Neutrophil (primary cell): ENCODE measurements around the gene STXBP2.
A peak's percentile ranks its signal among the peaks of the same experiment; 100 is the strongest.

ENCODE experiments used
- H3K27ac ChIP-seq: fragments of 200-600 bp; sonication (generic); 2 replicates; pipeline ENCODE4 v1.5.1; 2016; ENCODE audit warnings: mild to moderate bottlenecking, moderate library complexity
- H3K27me3 ChIP-seq: fragments of 200-600 bp; sonication (generic); 2 replicates; pipeline ENCODE4 v1.6.0; 2016; ENCODE audit warnings: mild to moderate bottlenecking
- H3K36me3 ChIP-seq: fragments of 200-600 bp; sonication (generic); 2 replicates; pipeline ENCODE4 v1.5.1; 2017
- H3K4me1 ChIP-seq, 2 experiments: fragments of 200-600 bp in 1 of 2; sonication (generic) in 1 of 2; 1 replicate in 1 of 2; 2 replicates in 1 of 2; pipeline versions ENCODE4 v1.5.1 to v1.6.1; 2013 to 2016; ENCODE audit warnings: low read depth in 1 of 2, low read length in 1 of 2, mild to moderate bottlenecking in 1 of 2, moderate library complexity in 1 of 2; ENCODE audit not compliant: control insufficient read depth in 1 of 2, insufficient read depth in 1 of 2
- H3K4me3 ChIP-seq, 2 experiments: fragments of 200-600 bp in 1 of 2; sonication (generic) in 1 of 2; 1 replicate in 1 of 2; 2 replicates in 1 of 2; pipeline ENCODE4 v1.5.1; 2013 to 2016; ENCODE audit warnings: low read depth in 1 of 2, low read length in 1 of 2, mild to moderate bottlenecking in 1 of 2, moderate library complexity in 1 of 2
- H3K9me3 ChIP-seq: fragments of 200-600 bp; sonication (generic); 2 replicates; pipeline ENCODE4 v1.5.1; 2016
- CTCF ChIP-seq: fragments of 200-600 bp; sonication (generic); IDR thresholded peaks from 2 replicates; pipeline ENCODE4 v1.5.1; 2016; ENCODE audit warnings: antibody characterized with exemption

STXBP2 gene

GRCh38 chr19:7687177-7687576, 50.3 kb downstream of the STXBP2 start:
- Histone ChIP-seq H3K27ac (peak overlapping the region; percentile 16), H3K27me3 (peaks cover 5% of the 10 kb centered on the region), H3K4me3 (no peak overlapping the region), H3K9me3 (no peaks in the 10 kb centered on the region), H3K4me1 (peaks cover 5 to 11% of the 10 kb centered on the region in 2 experiments), H3K36me3 (peaks cover 36% of the 10 kb centered on the region)
- TF ChIP-seq CTCF: no peak

DNA sequence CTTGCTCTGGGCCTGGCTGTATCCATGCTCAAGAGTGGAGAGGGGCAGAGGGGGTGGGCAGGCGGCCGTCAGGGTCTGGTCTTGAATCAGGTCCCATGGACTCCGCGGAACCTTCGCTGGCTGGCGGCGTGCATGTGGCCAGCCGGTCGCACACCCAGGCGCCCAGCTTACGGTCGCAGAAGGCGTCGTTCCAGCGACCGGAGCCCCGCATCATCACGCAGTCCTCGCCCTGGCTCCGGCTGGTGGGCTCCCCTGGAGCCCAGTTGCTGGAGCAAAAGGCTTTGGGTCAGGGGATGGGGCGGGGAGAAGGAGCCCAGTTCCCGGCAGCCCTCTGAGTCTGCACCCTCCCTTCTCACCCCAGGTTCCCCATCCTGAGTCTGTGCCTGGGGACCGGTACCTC, 52.3 kb downstream of the STXBP2 start:
- TF ChIP-seq CTCF: no peak
- Histone ChIP-seq H3K27me3 (peaks cover 5% of the 10 kb centered on the region), H3K9me3 (no peaks in the 10 kb centered on the region), H3K4me1 (peaks cover 0 to 4% of the 10 kb centered on the region in 2 experiments), H3K4me3 (peak overlapping the region; percentile 36 to 41), H3K36me3 (peaks cover 16% of the 10 kb centered on the region), H3K27ac (no peak overlapping the region)

DNA sequence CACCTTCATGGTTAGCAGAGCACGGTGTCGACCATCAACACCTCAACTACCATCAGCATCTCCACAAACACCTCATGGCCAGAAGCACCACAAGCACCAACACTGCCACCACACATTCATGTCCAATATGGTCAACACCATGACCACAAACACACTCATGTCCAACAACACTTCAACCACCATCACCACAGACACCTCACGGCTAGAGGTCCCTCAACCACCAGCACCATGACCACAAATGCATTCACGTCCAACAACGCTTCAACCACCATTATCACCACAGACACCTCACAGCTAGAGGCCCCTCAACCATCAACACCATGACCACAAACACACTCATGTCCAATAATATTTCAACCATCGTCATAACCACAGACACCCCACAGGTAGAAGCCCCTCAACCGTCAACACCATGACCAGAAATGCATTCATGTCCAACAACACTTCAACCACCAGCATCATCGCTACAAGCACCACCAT, 53.9 kb downstream of the STXBP2 start:
- Histone ChIP-seq H3K36me3 (peaks cover 2% of the 10 kb centered on the region), H3K4me3 (no peak overlapping the region), H3K4me1 (peaks cover 0 to 4% of the 10 kb centered on the region in 2 experiments), H3K27me3 (peaks cover 5% of the 10 kb centered on the region), H3K9me3 (no peaks in the 10 kb centered on the region), H3K27ac (no peak overlapping the region)
- TF ChIP-seq CTCF: no peak

DNA sequence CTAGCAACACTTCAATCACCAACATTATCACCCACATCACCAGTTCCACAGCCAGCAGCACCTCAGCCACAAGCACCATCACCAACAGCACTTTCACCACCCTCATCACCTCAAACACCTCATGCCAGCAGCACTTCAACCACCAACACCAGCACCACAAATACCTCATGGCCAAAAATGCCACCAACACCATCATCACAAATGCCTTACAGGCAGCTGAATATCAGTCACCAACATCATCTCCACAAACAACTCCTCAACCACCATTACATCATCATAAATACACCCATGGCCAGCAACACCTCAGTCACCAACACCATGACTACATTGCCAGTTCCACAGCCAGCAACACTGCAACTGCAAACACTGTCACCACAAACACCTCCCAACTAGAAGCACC, 54.6 kb downstream of the STXBP2 start:
- H3K36me3 ChIP-seq: no peaks in the 10 kb centered on the region
- no peak for TF ChIP-seq CTCF
- H3K27ac ChIP-seq: no peak overlapping the region
- no peak overlapping the region for H3K4me3 ChIP-seq
- peaks cover 0 to 4% of the 10 kb centered on the region in 2 experiments for H3K4me1 ChIP-seq
- H3K9me3 ChIP-seq: no peaks in the 10 kb centered on the region
- peaks cover 5% of the 10 kb centered on the region for H3K27me3 ChIP-seq

DNA sequence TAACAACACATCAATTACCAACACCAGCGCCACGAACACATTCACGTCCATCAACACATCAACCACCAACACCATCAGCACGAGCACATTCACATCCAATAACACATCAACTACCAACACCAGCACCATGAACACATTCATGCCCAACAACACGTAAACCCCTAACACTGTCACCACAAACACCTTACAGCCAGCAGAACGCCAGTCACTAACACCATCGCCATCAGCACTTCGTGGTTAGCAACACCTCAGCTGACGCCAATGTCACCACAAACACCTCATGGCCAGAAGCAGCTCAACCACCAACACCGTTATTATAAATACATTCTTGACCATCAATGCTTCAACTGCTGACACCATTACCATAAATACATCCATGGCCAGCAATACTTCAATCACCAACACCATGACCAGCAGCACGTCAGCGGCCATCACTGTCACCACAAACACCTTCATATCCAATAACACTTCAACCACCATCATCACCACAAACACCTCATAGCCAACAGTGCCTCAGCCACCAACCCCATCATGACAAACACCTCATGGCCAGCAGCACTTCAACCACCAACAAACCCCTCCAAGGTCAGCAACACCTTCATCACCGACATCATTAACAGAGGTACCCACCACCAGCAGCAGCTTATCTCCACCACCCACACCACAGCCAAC, 55.6 kb downstream of the STXBP2 start:
- Histone ChIP-seq H3K27me3 (peaks cover 5% of the 10 kb centered on the region), H3K9me3 (no peaks in the 10 kb centered on the region), H3K36me3 (no peaks in the 10 kb centered on the region), H3K27ac (no peak overlapping the region), H3K4me3 (no peak overlapping the region), H3K4me1 (peaks cover 0 to 4% of the 10 kb centered on the region in 2 experiments)
- no peak for TF ChIP-seq CTCF
